ENCODE measurements around the gene RAB7A.

The RAB7A gene

DNA sequence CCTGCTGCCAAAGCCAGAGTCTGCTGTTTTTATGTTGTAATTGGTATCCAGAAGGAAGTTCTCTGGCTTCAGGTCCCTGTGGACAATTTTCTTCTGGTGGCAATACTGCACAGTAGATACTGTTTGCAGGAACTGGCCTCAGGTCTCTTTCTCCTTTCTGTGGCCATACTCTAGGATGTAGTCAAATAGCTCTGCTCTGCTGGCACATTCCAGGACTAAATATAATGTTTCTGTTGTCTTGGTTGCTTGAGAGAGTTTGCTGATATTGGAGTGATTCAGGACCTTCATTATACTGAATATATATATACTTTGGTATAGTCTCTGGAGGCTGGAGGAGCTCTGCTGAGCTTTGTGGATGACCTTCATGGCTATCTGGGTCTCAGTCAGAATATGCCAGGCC lies 23.1 kb downstream of the RAB7A start:
- TF ChIP-seq ZBTB7A (IDR thresholded peaks at IDR 0.05; ENCODE audit: low read depth), result no peak
- no peak for TF ChIP-seq RAD21 (IDR thresholded peaks at IDR 0.05; ENCODE audit: low read depth)
- no peak for TF ChIP-seq TEAD4 (IDR thresholded peaks at IDR 0.05)
- TF ChIP-seq REST (IDR thresholded peaks at IDR 0.05; ENCODE audit: low read depth), result no peak
- no peak for TF ChIP-seq EP300 (IDR thresholded peaks at IDR 0.05; ENCODE audit: borderline replicate concordance)
- TF ChIP-seq TAF1 (IDR thresholded peaks at IDR 0.05; ENCODE audit: low read depth), result no peak
- TF ChIP-seq TCF12 (IDR thresholded peaks at IDR 0.05; ENCODE audit: low read depth), result no peak

DNA sequence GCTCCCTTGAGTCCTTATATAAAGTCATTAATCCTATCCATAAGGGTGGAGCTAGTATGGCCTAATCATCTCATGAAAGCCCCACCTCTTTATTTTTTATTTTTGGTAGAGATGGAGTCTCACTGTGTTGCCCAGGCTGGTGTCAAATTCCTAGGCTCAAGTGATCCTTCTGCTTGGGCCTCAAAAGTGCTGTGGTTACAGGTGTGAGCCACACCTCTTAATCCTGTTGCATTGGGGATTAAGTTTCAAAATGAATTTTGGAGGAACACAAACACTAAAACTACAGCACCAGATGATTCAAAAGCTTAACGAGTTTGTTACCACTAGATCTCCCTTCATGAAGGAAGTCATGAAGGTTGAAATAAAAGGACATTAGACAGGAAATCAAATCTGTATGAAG lies 27.7 kb downstream of the RAB7A start:
- TF ChIP-seq YY1 (IDR thresholded peaks at IDR 0.05; ENCODE audit: low read depth) (no peak), TEAD4 (IDR thresholded peaks at IDR 0.05) (no peak), NFIC (IDR thresholded peaks at IDR 0.05) (no peak), CREB1 (IDR thresholded peaks at IDR 0.05; ENCODE audit: low read depth) (no peak), REST (IDR thresholded peaks at IDR 0.05; ENCODE audit: low read depth) (no peak), FOXM1 (IDR thresholded peaks at IDR 0.05; ENCODE audit: borderline replicate concordance, low read depth) (no peak), TAF1 (IDR thresholded peaks at IDR 0.05; ENCODE audit: low read depth) (no peak), EGR1 (IDR thresholded peaks at IDR 0.05) (no peak), ZBTB7A (IDR thresholded peaks at IDR 0.05; ENCODE audit: low read depth) (no peak), TCF12 (IDR thresholded peaks at IDR 0.05; ENCODE audit: low read depth) (no peak), USF1 (IDR thresholded peaks at IDR 0.05) (no peak)
- TF ChIP-seq, protein P1, sequence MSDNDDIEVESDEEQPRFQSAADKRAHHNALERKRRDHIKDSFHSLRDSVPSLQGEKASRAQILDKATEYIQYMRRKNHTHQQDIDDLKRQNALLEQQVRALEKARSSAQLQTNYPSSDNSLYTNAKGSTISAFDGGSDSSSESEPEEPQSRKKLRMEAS (IDR thresholded peaks at IDR 0.05), result no peak

DNA sequence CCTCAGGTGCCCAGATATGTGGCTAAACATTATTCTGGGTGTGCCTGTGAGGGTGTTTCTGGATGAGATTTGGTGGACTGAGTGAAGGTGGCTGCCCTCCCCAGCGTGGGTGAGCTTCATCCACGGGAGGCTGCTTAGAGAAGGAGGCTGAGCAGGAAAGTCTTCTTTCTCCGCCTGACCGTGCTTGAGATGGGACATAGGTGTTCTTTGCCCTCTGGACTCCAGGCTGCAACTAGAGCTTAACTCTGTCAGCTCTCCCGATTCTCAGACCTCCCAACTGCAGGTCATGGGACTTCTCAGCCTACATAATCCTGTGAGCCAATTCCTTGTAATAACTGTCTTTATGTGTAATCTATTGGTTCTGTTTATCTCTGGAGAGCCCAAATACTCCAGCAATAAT lies 34.1 kb downstream of the RAB7A start:
- TF ChIP-seq NFIC (IDR thresholded peaks at IDR 0.05), result no peak
- no peak for TF ChIP-seq FOXM1 (IDR thresholded peaks at IDR 0.05; ENCODE audit: borderline replicate concordance, low read depth)
- no peak for TF ChIP-seq EP300 (IDR thresholded peaks at IDR 0.05; ENCODE audit: borderline replicate concordance)
- no peak for TF ChIP-seq ZBTB7A (IDR thresholded peaks at IDR 0.05; ENCODE audit: low read depth)
- no peak for TF ChIP-seq TAF1 (IDR thresholded peaks at IDR 0.05; ENCODE audit: low read depth)
- TF ChIP-seq TEAD4 (IDR thresholded peaks at IDR 0.05), result no peak
- TF ChIP-seq, protein P1 (IDR thresholded peaks at IDR 0.05), result no peak

- TF ChIP-seq CEBPB (IDR thresholded peaks at IDR 0.05) (no peak), EGR1 (IDR thresholded peaks at IDR 0.05) (no peak), CREB1 (IDR thresholded peaks at IDR 0.05; ENCODE audit: low read depth) (no peak), TAF1 (IDR thresholded peaks at IDR 0.05; ENCODE audit: low read depth) (no peak), YY1 (IDR thresholded peaks at IDR 0.05; ENCODE audit: low read depth) (no peak), EP300 (IDR thresholded peaks at IDR 0.05; ENCODE audit: borderline replicate concordance) (no peak), TEAD4 (IDR thresholded peaks at IDR 0.05) (no peak), FOXM1 (IDR thresholded peaks at IDR 0.05; ENCODE audit: borderline replicate concordance, low read depth) (no peak), NFIC (IDR thresholded peaks at IDR 0.05) (no peak), REST (IDR thresholded peaks at IDR 0.05; ENCODE audit: low read depth) (no peak), ZBTB7A (IDR thresholded peaks at IDR 0.05; ENCODE audit: low read depth) (no peak), RAD21 (IDR thresholded peaks at IDR 0.05; ENCODE audit: low read depth) (no peak), TCF12 (IDR thresholded peaks at IDR 0.05; ENCODE audit: low read depth) (no peak), USF1 (IDR thresholded peaks at IDR 0.05) (no peak)
- TF ChIP-seq, protein P1 (IDR thresholded peaks at IDR 0.05), result no peak
These were observed 34.9 kb downstream of the RAB7A start for GRCh38 chr3:128760881-128761280.
